Measurements from ENCODE around the gene RBP3.

GRCh38 chr10:47374611-47375536 lies 26.7 kb downstream of the RBP3 start:
- TF ChIP-seq, protein P1, sequence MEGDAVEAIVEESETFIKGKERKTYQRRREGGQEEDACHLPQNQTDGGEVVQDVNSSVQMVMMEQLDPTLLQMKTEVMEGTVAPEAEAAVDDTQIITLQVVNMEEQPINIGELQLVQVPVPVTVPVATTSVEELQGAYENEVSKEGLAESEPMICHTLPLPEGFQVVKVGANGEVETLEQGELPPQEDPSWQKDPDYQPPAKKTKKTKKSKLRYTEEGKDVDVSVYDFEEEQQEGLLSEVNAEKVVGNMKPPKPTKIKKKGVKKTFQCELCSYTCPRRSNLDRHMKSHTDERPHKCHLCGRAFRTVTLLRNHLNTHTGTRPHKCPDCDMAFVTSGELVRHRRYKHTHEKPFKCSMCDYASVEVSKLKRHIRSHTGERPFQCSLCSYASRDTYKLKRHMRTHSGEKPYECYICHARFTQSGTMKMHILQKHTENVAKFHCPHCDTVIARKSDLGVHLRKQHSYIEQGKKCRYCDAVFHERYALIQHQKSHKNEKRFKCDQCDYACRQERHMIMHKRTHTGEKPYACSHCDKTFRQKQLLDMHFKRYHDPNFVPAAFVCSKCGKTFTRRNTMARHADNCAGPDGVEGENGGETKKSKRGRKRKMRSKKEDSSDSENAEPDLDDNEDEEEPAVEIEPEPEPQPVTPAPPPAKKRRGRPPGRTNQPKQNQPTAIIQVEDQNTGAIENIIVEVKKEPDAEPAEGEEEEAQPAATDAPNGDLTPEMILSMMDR (IDR thresholded peaks at IDR 0.05) = no peak
- TF ChIP-seq POLR2A (IDR thresholded peaks at IDR 0.05) = no peak

Data from heart left ventricle (tissue), 13 donors.